Activated CD4-positive, alpha-beta T cell treated with anti-CD3 and anti-CD28 coated beads for 1 hour (primary cell): ENCODE results near the gene GRIFIN.
A peak's percentile ranks its signal among the peaks of the same experiment; 100 is the strongest.
"Not testable (repeated sequence)": the region's sequence is repeated elsewhere in the genome, so short reads cannot be mapped to it uniquely, and the experiment has no call there.

Source experiments
- DNase-seq: peaks from one replicate; pipeline ENCODE4 v3.0.0-alpha.2; 2020

GRIFIN gene

GRCh38 chr7:2477447-2478398, 1.5 kb upstream of the GRIFIN start:
- DNase-seq, result peak; percentile 41

- DNase-seq, result no peak
Observed at GRCh38 chr7:2476776-2477446, 713 bp upstream of the GRIFIN start.

DNA sequence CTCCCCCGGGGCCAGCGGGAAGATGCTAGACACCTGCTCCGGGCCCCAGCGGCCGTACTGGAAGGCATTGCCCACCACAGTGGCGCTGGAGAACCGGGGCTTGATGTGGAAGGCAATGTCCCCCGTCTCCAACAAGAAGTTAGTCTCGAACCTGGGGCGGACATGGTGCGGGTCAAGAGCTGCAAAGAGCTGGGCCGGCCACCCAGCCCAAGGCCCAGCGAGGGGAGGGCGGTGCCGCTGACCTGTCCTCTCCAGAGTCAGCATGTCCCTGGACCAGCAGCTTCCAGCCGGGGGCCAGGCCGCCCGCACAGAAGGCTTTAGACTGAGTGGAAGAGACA, 551 bp downstream of the GRIFIN start:
- no peak for DNase-seq

DNA sequence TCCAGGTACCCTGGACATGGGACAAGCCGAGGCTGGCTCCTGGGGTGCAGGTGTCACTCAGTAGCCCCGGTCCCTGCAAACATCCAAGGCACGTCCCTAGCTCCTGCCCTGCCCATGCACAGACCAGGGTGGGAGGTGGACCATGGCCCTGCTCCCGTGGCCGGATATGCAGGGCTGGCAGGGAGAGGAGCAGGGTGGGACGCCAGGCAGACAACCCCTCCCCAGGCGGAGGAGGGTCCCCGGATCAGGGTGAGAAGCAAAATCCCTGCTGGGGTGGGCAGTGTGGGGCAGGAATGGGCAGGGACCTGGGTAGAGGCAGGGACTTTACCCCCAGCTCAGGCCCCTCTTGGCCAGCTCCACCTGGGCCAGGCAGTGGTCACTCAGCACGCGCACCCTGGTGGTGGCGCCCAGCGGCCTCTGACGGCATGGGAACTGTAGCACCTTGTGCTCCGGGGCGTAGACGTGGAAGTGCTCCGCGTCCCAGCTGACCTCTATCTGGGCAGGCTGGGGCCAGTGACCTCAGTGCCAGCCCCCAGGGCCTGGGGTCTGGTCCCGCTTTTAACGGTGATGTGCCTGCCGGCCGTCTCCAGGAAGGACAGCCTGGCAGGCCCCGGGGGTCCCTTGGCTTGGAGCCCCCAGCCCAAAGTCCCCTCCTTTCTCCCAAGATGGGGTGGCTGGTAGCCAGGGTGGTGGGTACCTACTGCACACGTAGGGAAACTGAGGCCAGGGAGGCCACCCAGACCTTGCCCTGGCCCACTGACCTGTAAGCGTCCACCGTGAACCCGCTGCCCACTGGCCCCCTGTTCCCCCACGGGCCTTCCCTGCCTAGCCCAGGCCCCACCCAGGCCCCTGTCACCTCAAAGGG, 1.2 kb downstream of the GRIFIN start:
- DNase-seq, result no peak

DNA sequence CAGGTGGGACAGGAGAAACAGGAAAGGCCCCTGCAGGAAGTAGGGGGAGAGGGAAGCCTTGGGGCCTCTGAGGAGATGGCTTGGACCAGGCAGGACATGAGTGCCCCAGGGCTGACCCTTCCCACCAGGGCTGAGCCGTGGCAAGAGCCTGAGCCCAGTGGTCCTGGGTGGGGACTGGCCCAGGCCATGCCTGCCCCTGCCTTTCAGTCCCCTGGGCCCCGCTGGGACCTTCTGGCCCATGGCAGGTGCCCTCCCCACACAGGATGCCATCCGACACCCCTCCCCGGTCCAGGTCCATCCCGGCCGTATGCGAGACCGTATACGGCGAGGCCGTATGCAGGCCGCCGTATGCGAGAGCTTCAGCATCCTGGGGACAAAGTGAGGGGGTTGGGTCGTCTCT, 2.0 kb downstream of the GRIFIN start:
- no peak for DNase-seq

DNA sequence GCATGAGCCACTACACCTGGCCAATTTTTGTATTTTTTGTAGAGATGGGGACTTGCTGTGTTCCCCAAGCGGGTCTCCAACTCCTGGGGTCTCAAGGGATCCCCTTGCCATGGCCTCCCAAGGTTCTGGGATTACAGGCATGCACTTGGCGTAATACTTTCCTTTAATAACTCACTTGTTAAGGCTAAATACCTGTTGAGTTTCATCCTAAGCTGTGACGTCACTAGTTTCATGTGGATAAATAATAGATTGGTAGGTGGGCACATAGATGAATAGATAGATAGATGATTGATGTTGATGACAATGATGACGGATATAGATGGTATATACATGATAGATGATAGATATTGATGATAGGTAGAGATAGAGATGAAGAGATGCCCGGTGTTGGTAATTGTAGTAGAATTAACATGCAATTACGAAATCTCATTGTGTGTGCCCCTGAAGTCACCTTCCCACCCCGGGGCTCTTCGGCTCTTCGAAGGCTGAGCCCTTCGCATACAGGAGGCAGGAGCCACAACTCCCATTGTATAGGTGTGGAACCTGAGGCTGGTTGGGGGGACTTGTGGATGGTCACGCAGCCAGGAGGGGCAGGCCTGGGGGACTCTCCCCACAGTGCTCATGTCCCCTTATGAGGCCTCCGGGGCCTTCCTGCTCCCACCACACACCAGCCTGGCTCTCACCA, 2.6 kb downstream of the GRIFIN start:
- no peak for DNase-seq

- DNase-seq, result no peak
Observed at GRCh38 chr7:2472739-2473138, 3.5 kb downstream of the GRIFIN start.

DNA sequence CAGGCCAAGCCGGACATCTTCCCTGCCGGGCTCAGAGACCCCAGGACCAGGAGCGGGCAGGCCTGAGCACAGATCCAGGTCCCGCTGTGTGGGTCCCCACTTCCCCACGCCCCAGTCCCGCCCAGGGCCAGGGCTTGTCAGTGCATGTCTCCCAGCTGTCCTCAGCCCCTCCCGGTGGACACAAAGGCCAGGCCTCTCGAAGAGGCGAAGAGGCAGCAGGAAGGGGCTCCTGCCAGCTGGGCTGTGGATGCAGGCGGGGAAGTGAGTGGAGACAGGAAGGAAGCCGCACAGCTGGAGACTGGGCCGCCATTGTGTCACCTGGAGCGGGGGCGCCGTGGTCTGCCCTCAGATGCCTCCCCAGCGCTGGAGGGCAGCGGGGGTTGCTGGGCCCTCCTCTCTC, 4.8 kb downstream of the GRIFIN start:
- DNase-seq, result no peak

GRCh38 chr7:2471022-2471329, 5.2 kb downstream of the GRIFIN start:
- DNase-seq, result no peak

GRCh38 chr7:2470204-2471021, 5.8 kb downstream of the GRIFIN start:
- DNase-seq, result no peak

GRCh38 chr7:2469460-2470203, 6.6 kb downstream of the GRIFIN start:
- DNase-seq, result not testable (repeated sequence)

GRCh38 chr7:2468227-2468626, 8.0 kb downstream of the GRIFIN start:
- no peak for DNase-seq

GRCh38 chr7:2466675-2467074, 9.5 kb downstream of the GRIFIN start:
- DNase-seq, result no peak

GRCh38 chr7:2465928-2466327, 10.3 kb downstream of the GRIFIN start:
- no peak for DNase-seq

DNA sequence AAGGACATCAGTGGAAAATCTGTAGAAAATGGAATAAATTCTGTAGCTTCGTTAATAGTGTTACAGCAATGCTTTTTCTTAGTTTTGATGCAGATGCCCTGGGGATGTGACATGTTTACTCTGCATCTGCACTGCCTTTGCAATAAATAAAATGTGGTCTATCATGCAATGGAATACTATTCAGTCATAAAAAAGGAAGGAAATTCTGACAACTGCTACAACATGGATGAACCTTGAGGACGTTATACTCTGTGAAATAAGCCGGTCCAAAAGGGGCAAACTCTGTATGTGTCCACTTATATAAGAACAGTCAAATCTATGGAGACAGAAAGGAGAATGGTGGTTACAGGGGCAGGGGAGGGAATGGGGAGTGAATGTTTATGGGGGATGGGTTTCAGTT, 13.5 kb downstream of the GRIFIN start:
- DNase-seq, result no peak

DNA sequence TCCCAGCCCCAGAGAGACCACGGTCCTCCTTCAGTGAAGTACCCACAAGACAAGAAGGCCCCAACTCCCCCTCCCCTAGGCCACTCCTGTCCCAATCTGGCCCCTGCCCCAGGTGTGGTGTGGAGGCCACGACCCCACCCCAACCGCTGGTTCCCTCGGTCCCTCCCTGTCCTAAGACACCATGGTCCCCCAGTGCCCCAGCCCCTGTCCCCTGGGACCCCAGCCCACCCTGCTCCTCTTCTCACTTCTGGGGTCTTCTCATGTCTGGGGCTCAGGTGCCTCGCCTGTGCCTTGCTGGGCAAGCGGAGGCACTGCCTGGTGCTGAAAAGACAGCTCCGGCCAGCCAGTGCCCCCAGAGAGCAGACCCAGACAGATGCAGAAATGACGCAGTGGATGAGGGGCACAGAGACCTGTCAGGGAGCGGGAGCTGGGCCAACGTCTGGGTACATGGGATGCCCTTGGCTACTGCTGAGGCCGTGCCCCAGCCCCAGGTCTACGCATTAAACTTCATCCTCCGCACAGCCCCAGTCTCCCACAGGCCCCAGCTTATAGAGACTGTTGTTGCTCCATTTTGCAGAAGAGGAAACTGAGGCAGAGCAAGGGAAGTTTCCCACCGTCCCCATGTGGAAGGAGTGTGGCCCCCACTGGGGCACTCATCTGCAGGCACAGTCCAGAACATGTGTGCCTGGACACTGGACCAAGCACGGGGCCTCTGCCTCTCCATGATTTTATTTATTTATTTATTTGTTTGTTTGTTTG, 14.8 kb downstream of the GRIFIN start:
- DNase-seq, result no peak

DNA sequence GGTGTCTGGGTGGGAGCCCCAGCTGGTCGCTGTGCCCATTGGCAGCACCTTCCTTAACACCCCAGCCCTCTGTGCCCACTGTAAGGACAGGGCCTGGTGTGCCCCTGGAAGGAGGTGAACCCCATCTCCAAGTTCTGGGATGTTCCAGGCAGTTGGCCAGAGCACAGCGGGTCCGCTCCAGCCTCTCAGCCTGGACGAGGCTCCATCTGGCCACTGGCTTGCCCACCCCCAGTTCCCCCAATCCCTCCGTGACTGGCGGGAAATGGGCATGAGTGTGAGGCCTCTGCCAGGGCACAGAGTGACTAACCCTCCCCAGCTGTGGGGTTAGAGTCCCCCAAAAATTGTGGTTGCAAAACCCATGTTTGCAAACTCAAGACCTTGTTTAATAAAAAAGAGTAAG, 15.6 kb downstream of the GRIFIN start:
- no peak for DNase-seq

DNA sequence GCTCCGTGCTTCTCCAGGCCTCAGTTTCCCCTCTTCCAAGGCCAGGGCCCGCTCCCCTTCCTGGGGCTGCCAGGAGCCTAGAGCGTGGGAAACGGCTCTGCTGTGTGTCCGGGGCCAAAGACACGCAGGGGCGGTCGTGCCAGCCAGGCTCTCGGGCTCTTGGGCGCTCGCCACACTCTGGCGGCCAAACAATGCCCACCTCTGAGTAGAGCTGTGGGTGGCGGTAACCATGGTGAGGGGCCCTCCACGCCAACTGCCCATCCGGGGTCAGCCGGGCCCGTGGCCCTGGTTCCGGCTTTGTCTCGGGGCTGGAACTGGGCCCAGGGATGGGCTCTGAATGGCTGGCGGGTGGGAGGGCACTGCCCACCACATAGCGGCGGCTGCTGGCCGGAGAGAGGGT, 16.0 kb downstream of the GRIFIN start:
- DNase-seq, result no peak

GRCh38 chr7:2459674-2460073, 16.5 kb downstream of the GRIFIN start:
- DNase-seq, result no peak

GRCh38 chr7:2453849-2454248, 22.3 kb downstream of the GRIFIN start:
- not testable (repeated sequence) for DNase-seq
